GM21576 (cell line): Measurements from ENCODE around the gene TMBIM4.
"Not testable (repeated sequence)": the region's sequence is repeated elsewhere in the genome, so short reads cannot be mapped to it uniquely, and the experiment has no call there.

Source experiments
- ATAC-seq: cut with Tn5 transposase; IDR thresholded peaks from one replicate; pipeline ENCODE4 v1.9.1; 2021; ENCODE audit warnings: mild to moderate bottlenecking, moderate library complexity; ENCODE audit not compliant: unreplicated experiment

TMBIM4 gene

GRCh38 chr12:66187036-66187435 lies 17.2 kb upstream of the TMBIM4 start:
- ATAC-seq = no peak

DNA sequence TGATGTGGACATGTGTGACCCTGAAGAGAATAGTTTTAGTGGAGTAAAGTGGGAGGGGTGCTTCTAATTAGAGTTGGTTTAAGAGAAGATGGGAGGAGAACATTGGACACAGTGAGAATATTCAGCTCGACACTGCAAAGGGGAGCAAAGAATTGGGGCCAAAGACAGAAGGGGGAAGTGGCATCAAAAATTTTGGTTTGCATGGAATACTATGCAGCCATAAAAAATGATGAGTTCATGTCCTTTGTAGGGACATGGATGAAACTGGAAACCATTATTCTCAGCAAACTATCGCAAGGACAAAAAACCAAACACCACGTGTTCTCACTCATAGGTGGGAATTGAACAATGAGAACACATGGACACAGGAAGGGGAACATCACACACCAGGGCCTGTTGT lies 15.0 kb upstream of the TMBIM4 start:
- ATAC-seq = not testable (repeated sequence)

DNA sequence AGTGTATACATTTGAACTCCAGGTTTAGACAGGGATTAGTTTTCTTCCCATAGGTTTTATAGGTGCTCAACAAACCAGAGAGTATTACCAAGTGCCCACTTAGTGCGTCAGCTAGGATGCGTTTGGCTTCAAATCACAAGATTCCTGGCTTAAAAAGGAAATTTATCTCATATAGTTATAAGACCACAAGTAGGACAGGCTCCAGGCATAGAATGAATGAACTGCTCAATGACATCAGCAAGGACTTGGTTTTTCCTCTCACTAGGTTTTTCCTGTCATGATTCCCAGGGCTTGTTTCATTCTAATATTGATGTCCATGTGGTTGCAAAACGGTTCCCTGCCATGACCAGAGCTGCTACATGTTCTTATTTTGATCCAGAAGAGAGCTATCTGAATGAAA lies 13.2 kb upstream of the TMBIM4 start:
- ATAC-seq = no peak

DNA sequence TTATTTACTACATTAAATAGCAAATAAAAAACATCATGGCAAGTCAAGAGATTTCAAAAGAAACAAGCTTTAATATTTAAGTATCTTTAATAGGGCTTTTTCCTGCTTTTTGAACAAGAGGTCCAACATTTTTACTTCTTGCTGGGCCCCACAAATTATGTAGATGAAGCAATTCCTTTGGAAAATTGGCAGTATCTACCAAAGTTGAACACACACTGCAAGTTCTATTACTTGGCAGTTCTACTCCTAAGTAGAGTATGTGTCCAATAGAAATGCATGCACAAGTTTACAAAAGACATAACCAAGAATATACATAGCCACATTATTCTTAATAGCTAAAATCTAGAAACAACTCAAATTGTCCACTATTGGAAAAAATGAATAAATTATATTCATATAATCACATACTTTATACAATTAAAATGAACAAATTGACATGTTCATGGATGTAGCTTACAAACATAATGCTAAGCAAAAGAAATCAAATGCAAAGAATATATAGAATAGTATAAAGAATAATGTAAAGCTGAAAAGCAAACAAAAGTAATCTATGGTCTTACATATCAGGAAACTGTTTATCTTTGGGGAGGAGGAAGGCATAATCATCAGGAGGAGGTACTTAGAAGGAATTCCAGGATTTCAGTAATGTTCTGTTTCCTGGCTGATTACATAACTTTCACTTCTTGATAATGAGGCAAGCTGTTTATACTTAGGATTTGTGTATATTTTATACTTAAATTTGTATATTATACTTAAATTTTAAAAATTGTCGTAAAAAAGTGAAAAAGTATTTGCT lies 6.5 kb upstream of the TMBIM4 start:
- ATAC-seq = no peak

DNA sequence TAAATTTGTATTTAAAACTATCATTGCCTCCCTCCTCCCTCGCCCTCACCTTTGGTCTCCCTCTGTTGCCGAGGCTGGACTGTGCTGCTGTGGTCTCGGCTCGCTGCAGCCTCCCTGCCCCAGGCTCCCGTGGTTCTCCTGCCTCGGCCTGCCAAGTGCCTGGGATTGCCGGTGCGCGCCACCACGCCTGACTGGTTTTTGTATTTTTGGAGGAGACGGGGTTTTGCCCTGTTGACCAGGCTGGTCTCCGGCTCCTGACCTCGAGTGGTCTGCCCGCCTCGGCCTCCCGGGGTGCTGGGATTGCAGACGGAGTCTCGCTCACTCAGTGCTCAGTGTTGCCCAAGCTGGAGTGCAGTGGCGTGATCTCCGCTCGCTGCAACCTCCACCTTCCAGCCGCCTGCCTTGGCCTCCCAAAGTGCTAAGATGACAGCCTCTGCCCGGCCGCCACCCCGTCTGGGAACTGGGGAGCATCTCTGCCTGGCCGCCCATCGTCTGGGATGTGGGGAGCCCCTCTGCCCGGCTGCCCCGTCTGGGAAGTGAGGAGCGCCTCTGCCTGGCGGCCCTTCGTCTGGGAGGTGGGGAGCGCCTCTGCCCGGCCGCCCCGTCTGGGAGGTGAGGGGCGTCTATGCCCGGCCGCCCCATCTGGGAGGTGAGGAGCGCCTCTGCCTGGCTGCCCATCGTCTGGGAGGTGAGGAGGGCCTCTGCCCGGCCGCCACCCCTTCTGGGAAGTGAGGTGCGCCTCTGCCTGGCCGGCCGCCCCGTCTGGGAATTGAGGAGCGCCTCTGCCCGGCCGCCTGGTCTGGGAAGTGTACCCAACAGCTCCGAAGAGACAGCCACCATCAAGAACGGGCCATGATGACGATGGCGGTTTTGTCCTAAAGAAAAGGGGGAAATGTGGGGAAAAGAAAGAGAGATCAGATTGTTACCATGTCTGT lies 4.9 kb upstream of the TMBIM4 start:
- ATAC-seq = not testable (repeated sequence)

DNA sequence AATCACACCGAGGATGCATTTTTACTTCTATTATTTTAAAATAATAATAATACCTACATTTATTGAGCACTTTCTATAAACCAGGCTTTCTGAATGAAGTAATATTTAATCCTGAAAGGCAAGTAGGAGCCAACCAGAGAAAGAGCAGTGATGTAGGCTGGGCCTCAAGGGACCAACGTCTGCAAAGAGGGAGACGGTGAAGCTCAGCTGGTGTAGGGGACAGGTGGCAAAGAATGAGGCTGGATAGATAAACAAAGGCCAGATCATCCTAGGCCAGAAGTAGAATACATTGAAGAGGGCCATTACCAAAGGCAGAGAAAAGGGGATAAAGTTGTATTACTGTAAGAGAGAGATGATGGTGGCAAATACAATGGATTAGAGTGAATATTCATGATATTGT lies 810 bp upstream of the TMBIM4 start:
- ATAC-seq = no peak

DNA sequence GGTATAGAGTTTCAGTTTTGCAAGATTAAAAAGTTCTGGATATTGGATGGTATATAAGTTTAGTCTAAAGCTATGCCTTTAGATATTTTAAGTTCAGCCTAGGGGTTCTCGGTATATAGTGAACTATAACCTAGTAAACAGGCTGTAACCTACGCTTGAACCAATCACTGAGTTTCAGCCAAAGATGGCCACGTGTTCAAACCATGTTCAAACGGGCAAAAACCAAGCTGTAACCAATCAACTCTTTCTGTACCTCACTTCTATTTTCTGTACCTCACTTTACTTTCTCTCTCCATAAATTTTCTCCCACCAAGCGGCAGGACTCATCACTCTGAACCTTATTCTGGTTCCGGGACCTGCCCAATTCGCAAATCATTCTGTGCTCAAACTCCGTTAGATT lies 1.4 kb downstream of the TMBIM4 start:
- ATAC-seq = no peak

- ATAC-seq = no peak
These were observed 3.2 kb downstream of the TMBIM4 start for GRCh38 chr12:66166561-66166960.

- ATAC-seq = no peak
These were observed 4.7 kb downstream of the TMBIM4 start for GRCh38 chr12:66165141-66165540.

GRCh38 chr12:66164349-66164821 lies 5.4 kb downstream of the TMBIM4 start:
- ATAC-seq = no peak

DNA sequence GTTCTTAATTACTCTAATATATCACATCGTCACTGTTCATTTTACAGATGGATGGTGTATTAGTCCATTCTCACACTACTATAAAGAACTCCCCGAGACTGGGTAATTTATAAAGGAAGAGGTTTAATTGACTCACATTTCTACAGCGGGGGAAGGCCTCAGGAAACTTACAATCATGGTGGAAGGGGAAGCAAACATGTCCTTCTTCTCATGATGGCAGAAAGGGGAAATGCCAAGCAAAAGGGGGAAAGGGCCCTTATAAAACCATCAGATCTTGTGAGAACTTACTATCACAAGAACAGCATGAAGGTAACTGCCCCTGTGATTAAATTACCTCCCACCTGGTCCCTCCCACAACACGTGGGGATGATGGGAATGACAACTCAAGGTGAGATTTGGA lies 6.5 kb downstream of the TMBIM4 start:
- no peak for ATAC-seq

DNA sequence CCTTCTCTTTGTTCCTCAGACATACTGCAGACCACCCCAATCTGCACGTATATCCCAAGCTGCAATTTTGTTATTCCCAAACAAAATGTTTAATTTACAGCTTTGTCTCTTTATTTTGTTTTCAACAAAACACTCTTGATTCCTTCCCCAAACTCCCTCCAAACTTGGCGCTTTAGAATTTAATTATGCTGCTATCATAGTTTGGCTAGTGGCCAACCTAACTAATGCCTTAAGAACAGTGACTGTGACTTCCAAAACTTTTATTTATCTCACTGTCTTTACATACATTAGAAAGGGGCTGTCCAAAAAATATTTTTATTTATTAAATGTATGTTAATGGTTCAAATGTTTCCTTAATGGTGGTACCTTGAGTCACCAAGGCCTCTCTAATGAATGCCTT lies 7.1 kb downstream of the TMBIM4 start:
- no peak for ATAC-seq

- ATAC-seq = no peak
These were observed 9.1 kb downstream of the TMBIM4 start for GRCh38 chr12:66160704-66161103.

- ATAC-seq = no peak
These were observed 10.7 kb downstream of the TMBIM4 start for GRCh38 chr12:66159123-66159522.

DNA sequence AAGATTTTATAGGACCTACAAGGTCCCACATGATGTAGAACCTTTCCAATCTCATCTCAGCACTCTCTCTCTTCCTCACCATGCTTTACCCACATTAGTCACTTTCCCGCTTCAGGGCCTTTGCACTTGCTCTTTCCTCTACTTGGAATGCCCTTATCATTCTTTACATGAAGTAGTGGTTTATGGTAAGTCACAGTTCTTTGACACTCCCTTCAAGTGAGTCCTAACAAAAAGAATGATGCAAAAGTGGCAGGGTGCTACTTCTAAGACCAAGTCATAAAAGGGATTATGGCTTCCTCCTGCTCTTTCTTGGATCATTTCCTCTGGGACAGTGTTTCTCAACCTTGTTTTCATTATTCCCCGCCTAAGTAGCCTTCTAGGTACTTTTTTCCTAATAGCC lies 13.1 kb downstream of the TMBIM4 start:
- no peak for ATAC-seq

- ATAC-seq = no peak
These were observed 15.0 kb downstream of the TMBIM4 start for GRCh38 chr12:66154776-66155175.

DNA sequence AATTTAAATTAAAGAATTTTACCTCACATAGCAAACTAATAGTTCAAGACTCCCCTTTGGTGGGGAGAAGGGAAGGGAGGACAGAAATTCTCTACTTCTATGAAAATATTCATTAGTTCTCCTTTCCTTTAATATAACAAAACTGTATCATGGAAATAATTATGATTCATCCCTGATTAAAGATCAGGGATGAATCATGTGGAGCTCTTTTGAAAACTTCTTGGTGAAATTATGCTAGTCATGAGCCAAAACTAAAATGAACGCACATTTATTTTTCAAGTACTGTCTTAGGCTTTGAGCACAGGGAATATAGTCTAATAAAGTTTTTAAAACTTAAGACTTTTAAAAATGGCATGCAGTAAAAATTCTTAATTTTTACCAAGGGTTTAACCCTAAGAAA lies 17.1 kb downstream of the TMBIM4 start:
- ATAC-seq = no peak

DNA sequence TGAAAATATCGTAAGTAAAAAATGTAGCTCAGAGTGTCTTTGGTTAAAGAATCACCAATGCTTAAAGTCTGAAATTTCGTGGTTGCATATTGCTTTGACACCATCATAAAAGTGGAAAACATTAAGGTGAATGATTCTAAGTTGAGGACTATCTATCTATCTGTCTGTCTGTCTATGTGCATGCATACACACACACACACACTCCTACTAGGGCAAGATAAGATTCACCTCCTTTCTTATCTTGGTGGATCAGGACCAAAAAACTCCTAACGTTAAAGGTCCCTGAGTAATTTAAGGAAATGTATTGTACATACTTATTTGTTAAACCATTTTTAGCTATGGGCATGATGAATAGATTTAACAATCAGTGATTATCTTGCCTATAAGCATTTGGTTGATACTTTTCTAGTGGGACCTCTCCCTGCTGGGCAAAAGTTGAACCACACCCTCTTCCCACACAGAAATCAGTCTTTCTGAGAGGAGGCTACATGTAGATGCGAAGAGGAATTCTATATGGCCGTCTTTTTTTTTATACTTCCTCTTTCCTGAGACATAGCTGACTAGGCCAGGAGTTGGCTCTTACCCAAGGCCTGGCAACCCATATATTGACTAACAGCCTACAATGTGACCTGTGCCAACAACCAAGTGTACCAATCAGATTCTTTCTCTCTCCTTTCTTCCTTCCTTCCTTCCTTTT lies 19.9 kb downstream of the TMBIM4 start:
- no peak for ATAC-seq

GRCh38 chr12:66144791-66145754 lies 24.7 kb downstream of the TMBIM4 start:
- no peak for ATAC-seq

- no peak for ATAC-seq
These were observed 25.9 kb downstream of the TMBIM4 start for GRCh38 chr12:66143868-66144267.
